OCI-LY1 (cell line): Measurements from ENCODE around the gene ARHGEF12.

Experiments
- H2AFZ ChIP-seq: fragments of 200-600 bp; sonication (generic), shearing (Covaris generic); 2 replicates; pipeline ENCODE4 v1.6.0; 2014; ENCODE audit warnings: antibody characterized with exemption, mild to moderate bottlenecking, low read length
- H3F3A ChIP-seq: fragments of 200-600 bp; sonication (generic), shearing (Covaris generic); 2 replicates; pipeline ENCODE4 v1.6.0; 2014; ENCODE audit warnings: mild to moderate bottlenecking, antibody characterized with exemption, low read length, moderate library complexity; ENCODE audit not compliant: insufficient read depth
- H3K27ac ChIP-seq: fragments of 200-600 bp; sonication (generic); 2 replicates; pipeline ENCODE4 v1.5.1; 2014; ENCODE audit warnings: low read length, mixed run types, mild to moderate bottlenecking, low read depth; ENCODE audit not compliant: poor library complexity, severe bottlenecking
- H3K27me3 ChIP-seq: fragments of 200-600 bp; sonication (generic); 2 replicates; pipeline ENCODE4 v1.6.0; 2014; ENCODE audit warnings: antibody characterized with exemption, mild to moderate bottlenecking, low read length, moderate library complexity; ENCODE audit not compliant: insufficient read depth
- H3K36me3 ChIP-seq: fragments of 200-600 bp; sonication (generic); 2 replicates; pipeline ENCODE4 v1.6.1; 2014; ENCODE audit warnings: mild to moderate bottlenecking, antibody characterized with exemption, low read length, moderate library complexity, mixed read lengths; ENCODE audit not compliant: insufficient read depth
- H3K4me1 ChIP-seq: fragments of 200-600 bp; sonication (generic); 2 replicates; pipeline ENCODE4 v1.5.1; 2014; ENCODE audit warnings: mild to moderate bottlenecking, low read length, moderate library complexity; ENCODE audit not compliant: insufficient read depth, severe bottlenecking
- H3K4me2 ChIP-seq: fragments of 200-600 bp; sonication (generic), shearing (Covaris generic); 2 replicates; pipeline ENCODE4 v1.6.1; 2014; ENCODE audit warnings: low read length
- H3K4me3 ChIP-seq: fragments of 200-600 bp; sonication (generic); 2 replicates; pipeline ENCODE4 v1.5.1; 2014; ENCODE audit warnings: low read length, low read depth, mild to moderate bottlenecking, mixed read lengths; ENCODE audit not compliant: poor library complexity, severe bottlenecking
- H3K79me2 ChIP-seq: fragments of 200-600 bp; shearing (Covaris generic); 2 replicates; pipeline ENCODE4 v1.6.1; 2016; ENCODE audit warnings: mixed run types, low read length, mixed read lengths; ENCODE audit not compliant: insufficient read depth
- H3K9ac ChIP-seq: fragments of 200-600 bp; sonication (generic), shearing (Covaris generic); 2 replicates; pipeline ENCODE4 v1.6.1; 2014; ENCODE audit warnings: mild to moderate bottlenecking, low read length, mixed read lengths
- H3K9me2 ChIP-seq: fragments of 200-600 bp; sonication (generic), shearing (Covaris generic); 2 replicates; pipeline ENCODE4 v1.6.1; 2014; ENCODE audit warnings: low read depth, mild to moderate bottlenecking, low read length, mixed read lengths
- H3K9me3 ChIP-seq: fragments of 200-600 bp; shearing (Covaris generic); 2 replicates; pipeline ENCODE4 v1.6.1; 2014; ENCODE audit warnings: low read length, mixed read lengths
- H4K20me1 ChIP-seq: fragments of 200-600 bp; sonication (generic), shearing (Covaris generic); 2 replicates; pipeline ENCODE4 v1.6.0; 2016; ENCODE audit warnings: mild to moderate bottlenecking, low read length; ENCODE audit not compliant: insufficient read depth
- CTCF ChIP-seq: fragments of 200-600 bp; sonication (generic), shearing (Covaris generic); IDR thresholded peaks from 2 replicates; pipeline ENCODE4 v1.5.1; 2017; ENCODE audit warnings: mild to moderate bottlenecking, antibody characterized with exemption, low read length, moderate library complexity, mixed read lengths
- EZH2 ChIP-seq: fragments of 200-600 bp; sonication (generic), shearing (Covaris generic); IDR thresholded peaks from 2 replicates; pipeline ENCODE4 v1.8.0; 2017; ENCODE audit warnings: borderline replicate concordance, mixed run types, mild to moderate bottlenecking, antibody characterized with exemption, low read length, moderate library complexity, mixed read lengths

The ARHGEF12 gene

GRCh38 chr11:120306519-120307242 is 29.5 kb upstream of the ARHGEF12 start:
- H3K4me3 ChIP-seq, result no peak overlapping the region
- H3K4me1 ChIP-seq, result no peaks in the 10 kb centered on the region
- no peak overlapping the region for H3K4me2 ChIP-seq
- H3F3A ChIP-seq, result no peaks in the 10 kb centered on the region
- TF ChIP-seq EZH2, result no peak
- no peak for TF ChIP-seq CTCF
- no peaks in the 10 kb centered on the region for H3K9me3 ChIP-seq
- H3K27me3 ChIP-seq, result no peaks in the 10 kb centered on the region; the same call in 1 of the 2 replicates
- no peaks in the 10 kb centered on the region for H3K36me3 ChIP-seq
- no peaks in the 10 kb centered on the region for H3K79me2 ChIP-seq
- H3K9me2 ChIP-seq, result no peaks in the 10 kb centered on the region
- no peak overlapping the region for H3K9ac ChIP-seq
- no peaks in the 10 kb centered on the region for H4K20me1 ChIP-seq
- no peak overlapping the region for H2AFZ ChIP-seq
- no peak overlapping the region for H3K27ac ChIP-seq

GRCh38 chr11:120307476-120307875 is 28.7 kb upstream of the ARHGEF12 start:
- no peaks in the 10 kb centered on the region; the same call in 1 of the 2 replicates for H3K27me3 ChIP-seq
- H3K79me2 ChIP-seq, result no peaks in the 10 kb centered on the region
- no peaks in the 10 kb centered on the region for H3F3A ChIP-seq
- H3K4me1 ChIP-seq, result no peaks in the 10 kb centered on the region
- H3K36me3 ChIP-seq, result no peaks in the 10 kb centered on the region
- no peak overlapping the region for H3K27ac ChIP-seq
- no peaks in the 10 kb centered on the region for H4K20me1 ChIP-seq
- no peak overlapping the region for H3K4me2 ChIP-seq
- no peaks in the 10 kb centered on the region for H3K9me2 ChIP-seq
- H3K9me3 ChIP-seq, result no peaks in the 10 kb centered on the region
- H2AFZ ChIP-seq, result no peak overlapping the region
- no peak for TF ChIP-seq CTCF
- no peak for TF ChIP-seq EZH2
- H3K4me3 ChIP-seq, result no peak overlapping the region
- no peak overlapping the region for H3K9ac ChIP-seq

- Histone ChIP-seq H3K27me3 (no peaks in the 10 kb centered on the region; the same call in 1 of the 2 replicates), H3K9me3 (no peaks in the 10 kb centered on the region), H3K9ac (no peak overlapping the region), H3K9me2 (no peaks in the 10 kb centered on the region), H2AFZ (no peak overlapping the region), H3K4me3 (no peak overlapping the region), H3K27ac (no peak overlapping the region), H3K4me2 (no peak overlapping the region), H4K20me1 (no peaks in the 10 kb centered on the region), H3F3A (no peaks in the 10 kb centered on the region), H3K79me2 (no peaks in the 10 kb centered on the region), H3K4me1 (no peaks in the 10 kb centered on the region), H3K36me3 (no peaks in the 10 kb centered on the region)
- TF ChIP-seq EZH2 (no peak), CTCF (no peak)
Observed at GRCh38 chr11:120308081-120308480, 28.1 kb upstream of the ARHGEF12 start.
